ENCODE data around the gene GPR87. TPM values are rescaled to one million over a fixed set of nuclear protein-coding genes. Genes with fewer than 3 reads are reported as not detected.

The GPR87 gene
- total RNA-seq, 1 experiment from 2014 or later: 3.8 TPM

GRCh38 chr3:151331696-151332095, 15.1 kb upstream of the GPR87 start:
- intact Hi-C loops (cut with micrococcal nuclease): no loop called here
- no peaks in the 10 kb centered on the region for H3K9me2 ChIP-seq (ENCODE audit: insufficient read depth)
- no peak overlapping the region for H3K4me3 ChIP-seq (replicated peaks in 1 of 2; ENCODE audit: low read depth in 1 of 2, low read length in 2 of 2)
- H3K4me1 ChIP-seq (ENCODE audit: control insufficient read depth in 1 of 2, insufficient read depth in 2 of 2, low read length in 2 of 2): peaks cover 15 to 22% of the 10 kb centered on the region in 2 experiments
- H4K20me1 ChIP-seq (ENCODE audit: insufficient read depth): no peaks in the 10 kb centered on the region
- H3K27me3 ChIP-seq (ENCODE audit: insufficient read depth, low read length): no peaks in the 10 kb centered on the region
- BruUV-seq (replicated peaks): no TSS peak
- H3K9me3 ChIP-seq (ENCODE audit: control insufficient read depth in 1 of 2, insufficient read depth in 1 of 2, low read depth in 1 of 2, low read length in 2 of 2): no peaks in the 10 kb centered on the region
- no peaks in the 10 kb centered on the region for H3K36me3 ChIP-seq (ENCODE audit: control insufficient read depth in 1 of 2, insufficient read depth in 2 of 2, low read length in 2 of 2)
- no peak overlapping the region for H3K27ac ChIP-seq (ENCODE audit: low read depth, low read length)
- RAD21 ChIA-PET (ENCODE audit: low non-redundant PET in 1 of 2, low total read pairs in 2 of 2, uncharacterized antibody in 2 of 2, unreplicated experiment in 2 of 2): no interaction called here
- CTCF ChIA-PET: no interaction called here
- POLR2A ChIA-PET: interaction anchor here (0.6 kb wide), 1 partner anchor 569 kb away, joined by 6 read pairs; the partner anchor contains the start of gene SIAH2
- TF ChIP-seq ATF3 (IDR thresholded peaks at IDR 0.05) (no peak), EZH2 (IDR thresholded peaks at IDR 0.05) (no peak), ELF1 (IDR thresholded peaks at IDR 0.05; ENCODE audit: borderline replicate concordance, low read depth) (no peak), REST (IDR thresholded peaks at IDR 0.05; ENCODE audit: low read depth) (no peak), SP1 (IDR thresholded peaks at IDR 0.05; ENCODE audit: low read depth) (no peak), EZH2phosphoT487 (IDR thresholded peaks at IDR 0.05; ENCODE audit: borderline replicate concordance) (no peak), RAD21 (IDR thresholded peaks at IDR 0.05; ENCODE audit: low read depth) (no peak), YY1 (IDR thresholded peaks at IDR 0.05; ENCODE audit: extremely low read depth, insufficient replicate concordance, low read depth, low read length) (no peak), CBX3 (IDR thresholded peaks at IDR 0.05; ENCODE audit: low read depth) (no peak), POLR2A (IDR thresholded peaks at IDR 0.05; ENCODE audit: borderline replicate concordance, extremely low read depth, insufficient read depth, insufficient read length) (no peak), POLR2AphosphoS5 (IDR thresholded peaks at IDR 0.05; ENCODE audit: low read depth, low read length) (no peak), JUND (IDR thresholded peaks at IDR 0.05) (no peak), ZFX (IDR thresholded peaks at IDR 0.05) (no peak), SRF (IDR thresholded peaks at IDR 0.05; ENCODE audit: low read depth) (no peak), ZBTB33 (IDR thresholded peaks at IDR 0.05; ENCODE audit: extremely low read depth, insufficient replicate concordance, low read length) (no peak)
- no peaks in the 10 kb centered on the region for H3K79me2 ChIP-seq (ENCODE audit: insufficient read depth, low read length)
- ATAC-seq: no peak
- H2AFZ ChIP-seq (ENCODE audit: low read depth, low read length, poor library complexity, severe bottlenecking): no peak overlapping the region
- DNase-seq (ENCODE audit: low read depth, low spot score): no peak
- no peak overlapping the region for H3K9ac ChIP-seq (ENCODE audit: low read length)
- H3K4me2 ChIP-seq (ENCODE audit: low read length): no peak overlapping the region
